WTC11 (cell line): Measurements from ENCODE around the gene BAG3. TPM values are rescaled to one million over a fixed set of nuclear protein-coding genes. Genes with fewer than 3 reads are reported as not detected.

Experiments used
- ATAC-seq: fragments of 200-7000 bp; cut with Tn5 transposase; 2 replicates; pipeline ENCODE4 v1.10.0; 2021; ENCODE audit warnings: mild to moderate bottlenecking, moderate library complexity
- CTCF ChIA-PET: fragments of 300-600 bp; sonication (Branson Sonifier 250); formaldehyde crosslinking; loops from one replicate; lab custom pipeline; 2021; ENCODE audit warnings: antibody characterized with exemption; lab: Charles Lee
- POLR2A ChIA-PET: fragments of 350-600 bp; sonication (Branson Sonifier 250); formaldehyde crosslinking; loops from one replicate; lab custom pipeline; 2021; ENCODE audit warnings: antibody characterized with exemption; lab: Charles Lee
- DNase-seq: peaks from one replicate; pipeline ENCODE4 v3.0.0; 2021; ENCODE audit warnings: low spot score
- H3K27ac Mint-ChIP-seq: 2 replicates; pipeline ENCODE4 v1.8.0; 2021; ENCODE audit warnings: mixed read lengths
- H3K27me3 Mint-ChIP-seq: 2 replicates; pipeline ENCODE4 v1.8.0; 2021; ENCODE audit warnings: low read depth, mild to moderate bottlenecking, moderate library complexity, mixed read lengths
- H3K36me3 Mint-ChIP-seq: 2 replicates; pipeline ENCODE4 v1.8.0; 2021; ENCODE audit warnings: mixed read lengths
- H3K4me1 Mint-ChIP-seq: 2 replicates; pipeline ENCODE4 v1.8.0; 2022; ENCODE audit warnings: mixed read lengths
- H3K4me3 Mint-ChIP-seq: 2 replicates; pipeline ENCODE4 v1.8.0; 2021; ENCODE audit warnings: mild to moderate bottlenecking, moderate library complexity, mixed read lengths
- H3K9me3 Mint-ChIP-seq: 2 replicates; pipeline ENCODE4 v1.8.0; 2021; ENCODE audit warnings: mixed read lengths
- ELF4 ChIP-seq: sonication (generic); formaldehyde crosslinking; IDR thresholded peaks from 2 replicates; pipeline ENCODE4 v1.8.1; 2022; ENCODE audit warnings: low read depth, mild to moderate bottlenecking, moderate library complexity, missing genetic modification reagents
- FOXP1 ChIP-seq: sonication (generic); formaldehyde crosslinking; IDR thresholded peaks from 2 replicates; pipeline ENCODE4 v1.8.0; 2022; ENCODE audit warnings: missing genetic modification reagents, mild to moderate bottlenecking, moderate library complexity, borderline replicate concordance
- NR3C1 ChIP-seq: sonication (generic); formaldehyde crosslinking; conservative IDR thresholded peaks from 2 replicates; pipeline ENCODE4 v1.8.1; 2023; ENCODE audit warnings: low read depth, mild to moderate bottlenecking, missing genetic modification reagents
- PRRX2 ChIP-seq: fragments of 250-450 bp; sonication (Bioruptor Pico); IDR thresholded peaks from 2 replicates; pipeline ENCODE4 v1.8.0; 2021; ENCODE audit warnings: mild to moderate bottlenecking
- TEAD4 ChIP-seq: sonication (generic); formaldehyde crosslinking; IDR thresholded peaks from 2 replicates; pipeline ENCODE4 v1.8.0; 2022; ENCODE audit warnings: mild to moderate bottlenecking, missing genetic modification reagents
- ZNF138 ChIP-seq: sonication (generic); formaldehyde crosslinking; conservative IDR thresholded peaks from 2 replicates; pipeline ENCODE4 v1.8.1; 2022; ENCODE audit warnings: mild to moderate bottlenecking, moderate library complexity, missing genetic modification reagents
- ZNF263 ChIP-seq: sonication (generic); formaldehyde crosslinking; IDR thresholded peaks from 2 replicates; pipeline ENCODE4 v1.8.1; 2022; ENCODE audit warnings: low read depth, mild to moderate bottlenecking, moderate library complexity, missing genetic modification reagents
- total RNA-seq: library from RNA; stranded (reverse); gene quantifications from 3 replicates; pipeline ENCODE4 v1.2.3, GENCODE V29; 2021

The BAG3 gene
- total RNA-seq, 1 experiment from 2014 or later = 15.7 TPM

DNA sequence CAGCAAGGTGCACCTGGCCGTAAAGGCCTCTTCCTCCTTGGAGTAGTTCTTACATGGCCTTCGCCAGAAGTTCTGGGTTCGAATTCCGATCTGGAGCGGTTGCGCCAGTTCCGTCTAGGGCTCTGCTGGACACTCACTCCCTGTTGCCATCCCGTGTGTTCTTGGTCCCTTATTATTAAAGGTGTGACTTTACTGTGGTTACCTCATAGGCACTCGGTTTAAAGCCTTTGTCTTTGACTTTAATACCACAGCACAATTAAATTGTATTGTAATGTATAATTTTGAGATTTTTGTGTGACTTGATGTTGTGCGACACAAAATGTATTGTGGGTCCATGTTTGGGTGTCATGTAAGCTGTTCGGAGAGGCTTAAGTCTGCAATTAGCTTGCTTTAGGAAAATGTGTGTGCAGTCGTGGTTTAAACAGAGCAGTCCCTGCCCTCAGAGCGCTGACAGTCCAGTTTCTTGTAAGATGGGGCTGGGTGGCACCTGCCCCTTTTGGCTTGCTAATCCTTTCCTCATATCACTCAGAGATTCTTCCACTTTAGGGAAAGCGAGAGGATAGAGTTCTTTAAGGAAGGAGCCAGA is 75.6 kb downstream of the BAG3 start:
- no peak for TF ChIP-seq ZNF263 (CRISPR knock-in tag)
- TF ChIP-seq TEAD4 (CRISPR knock-in tag) = no peak
- TF ChIP-seq FOXP1 (CRISPR knock-in tag) = no peak
- no peak for TF ChIP-seq ZNF138 (CRISPR knock-in tag)
- no peak for TF ChIP-seq ELF4 (CRISPR knock-in tag)
- no peak for TF ChIP-seq PRRX2 (CRISPR knock-in tag)
- TF ChIP-seq NR3C1 = no peak
- TF ChIP-seq, all 79 proteins: peak for 0
- H3K9me3 Mint-ChIP-seq = no peaks in the 10 kb centered on the region
- no peaks in the 10 kb centered on the region for H3K36me3 Mint-ChIP-seq
- ChIA-PET POLR2A (interaction anchor here (1.1 to 2.9 kb wide), 7 partner anchors 8 to 147 kb away, joined by 5 to 49 read pairs (median 8); partner anchors contain the start of gene MCMBP), CTCF (interaction anchor here (1.0 to 3.5 kb wide), 11 partner anchors 8 to 119 kb away, joined by 3 to 59 read pairs (median 6); partner anchors contain the start of gene BAG3)
- H3K27me3 Mint-ChIP-seq = no peaks in the 10 kb centered on the region
- H3K27ac Mint-ChIP-seq = peak overlapping the region; percentile 63; the same call in 1 of the 2 replicates
- ATAC-seq (no peak), DNase-seq (no peak)
- peaks cover 30% of the 10 kb centered on the region for H3K4me1 Mint-ChIP-seq
- H3K4me3 Mint-ChIP-seq = peak overlapping the region; percentile 82

Other genes starting within 250 kb of the BAG3 start
- 21.6 to 23.1 TPM (median 22.6 TPM) in 3 replicates for gene RGS10, start 108.7 kb upstream of the BAG3 start, total RNA-seq
- gene TIAL1, start 54.4 kb upstream of the BAG3 start, total RNA-seq = 170 to 178 TPM (median 176 TPM) in 3 replicates
- gene INPP5F, start 74.7 kb downstream of the BAG3 start, total RNA-seq = 79.3 to 83.3 TPM (median 80.6 TPM) in 3 replicates
- 63.5 to 64.7 TPM (median 64.6 TPM) in 3 replicates for gene MCMBP, start 221.5 kb downstream of the BAG3 start, total RNA-seq
- 63.8 to 82.3 TPM (median 68.4 TPM) in 3 replicates for gene SEC23IP, start 241.3 kb downstream of the BAG3 start, total RNA-seq